DMS153 treated with DMSO at 0.1 percent for 48 hours (cell line): ENCODE data around the gene UBXN7.
A peak's percentile ranks its signal among the peaks of the same experiment; 100 is the strongest.
"Not testable (repeated sequence)": the region's sequence is repeated elsewhere in the genome, so short reads cannot be mapped to it uniquely, and the experiment has no call there.

Source experiments
- DNase-seq: peaks from one replicate; lab custom pipeline; 2025; ENCODE audit not compliant: unreplicated experiment; lab: John Stamatoyannopoulos, UW

UBXN7 gene

GRCh38 chr3:196432137-196432879 is at the start of gene UBXN7:
UBXN7 (minus strand) TSS chr3:196432427; CDS start chr3:196432399, 28 bp downstream.
- DNase-seq: peak; percentile 86

- DNase-seq: no peak
These were observed 45.5 kb upstream of the UBXN7 start for GRCh38 chr3:196477678-196478077.

GRCh38 chr3:196472286-196472685 is 40.1 kb upstream of the UBXN7 start:
- DNase-seq: no peak

- no peak for DNase-seq
These were observed 39.3 kb upstream of the UBXN7 start for GRCh38 chr3:196471551-196471950.

GRCh38 chr3:196470182-196470581 is 38.0 kb upstream of the UBXN7 start:
- DNase-seq: not testable (repeated sequence)

GRCh38 chr3:196463804-196464203 is 31.6 kb upstream of the UBXN7 start:
- DNase-seq: no peak

- DNase-seq: no peak
These were observed 31.2 kb upstream of the UBXN7 start for GRCh38 chr3:196463478-196463756.

- DNase-seq: not testable (repeated sequence)
These were observed 30.7 kb upstream of the UBXN7 start for GRCh38 chr3:196462680-196463477.

- no peak for DNase-seq
These were observed 25.8 kb upstream of the UBXN7 start for GRCh38 chr3:196458063-196458462.

GRCh38 chr3:196457470-196457869 is 25.2 kb upstream of the UBXN7 start:
- not testable (repeated sequence) for DNase-seq

- no peak for DNase-seq
These were observed 22.7 kb upstream of the UBXN7 start for GRCh38 chr3:196454935-196455334.

- DNase-seq: not testable (repeated sequence)
These were observed 13.2 kb upstream of the UBXN7 start for GRCh38 chr3:196445391-196445790.

GRCh38 chr3:196444500-196444894 is 12.3 kb upstream of the UBXN7 start:
- no peak for DNase-seq

- no peak for DNase-seq
These were observed 8.5 kb upstream of the UBXN7 start for GRCh38 chr3:196440696-196441095.

GRCh38 chr3:196440041-196440537 is 7.9 kb upstream of the UBXN7 start:
- no peak for DNase-seq

GRCh38 chr3:196431181-196432136 is 768 bp downstream of the UBXN7 start:
- DNase-seq: peak; percentile 17

- no peak for DNase-seq
These were observed 4.2 kb downstream of the UBXN7 start for GRCh38 chr3:196428041-196428440.

- not testable (repeated sequence) for DNase-seq
These were observed 7.8 kb downstream of the UBXN7 start for GRCh38 chr3:196424421-196424820.

GRCh38 chr3:196423044-196423781 is 9.0 kb downstream of the UBXN7 start:
- peak; percentile 7 for DNase-seq

- not testable (repeated sequence) for DNase-seq
These were observed 10.6 kb downstream of the UBXN7 start for GRCh38 chr3:196421668-196422067.
